Astrocyte of the spinal cord (primary cell): Measurements from ENCODE around the gene NKX3-2.
A peak's percentile ranks its signal among the peaks of the same experiment; 100 is the strongest.

Experiments
- DNase-seq: peaks from one replicate; pipeline ENCODE4 v3.0.0; 2011; ENCODE audit warnings: low read depth, low spot score
- H3K4me3 ChIP-seq: 2 replicates; pipeline ENCODE4 v1.5.1; 2011; ENCODE audit warnings: low read depth, mild to moderate bottlenecking, low read length, moderate library complexity
- in situ Hi-C: cut with HindIII; loops from 2 replicates; pipeline ENCODE4 v1.10.0; 2017; ENCODE audit warnings: low sequenced_read_pairs
- TF ChIP-seq, protein P1 (sequence below): IDR thresholded peaks from 2 replicates; pipeline ENCODE4 v1.5.1; 2012; ENCODE audit warnings: low read depth, mild to moderate bottlenecking, low read length, inconsistent platforms

NKX3-2 gene

DNA sequence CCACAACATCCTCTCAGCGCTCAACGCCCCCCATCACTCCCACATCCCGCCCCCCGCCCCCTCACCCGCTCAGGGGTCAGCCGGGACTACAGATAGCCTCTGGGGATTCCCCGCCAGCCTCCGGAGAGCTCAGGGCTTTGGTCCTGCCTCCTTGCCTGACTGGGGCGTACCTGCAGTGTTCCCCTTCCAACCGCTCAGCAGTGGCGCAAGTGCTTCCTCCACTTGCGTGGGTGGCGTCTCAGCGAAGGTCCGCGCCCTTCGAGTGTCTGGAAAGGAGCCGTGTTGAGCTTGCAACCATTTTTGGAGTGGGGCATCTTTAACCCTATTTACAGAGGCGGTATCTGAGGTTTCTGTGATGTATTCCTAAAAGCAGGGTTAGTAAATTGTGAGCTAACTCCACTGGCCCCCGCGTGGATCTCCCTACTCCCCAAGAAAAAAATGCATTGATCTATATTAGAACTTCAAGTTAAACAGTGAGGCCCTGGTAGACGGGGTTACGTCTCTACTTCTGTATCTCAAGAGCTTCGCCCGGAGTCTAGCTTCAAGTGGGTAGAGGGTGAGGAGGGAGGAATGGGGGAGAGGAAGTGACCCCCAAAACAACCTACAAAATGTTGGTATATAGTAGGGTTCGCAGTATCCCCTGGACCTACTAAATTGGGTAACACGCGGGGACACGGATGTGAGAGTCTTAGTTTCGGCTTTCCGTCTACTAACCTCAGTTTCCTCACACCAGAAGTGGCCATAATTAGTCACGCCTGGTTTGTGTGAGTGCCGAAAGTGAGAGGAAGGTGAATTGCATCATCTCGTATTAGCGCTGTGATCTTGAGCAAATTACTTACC is 16.1 kb downstream of the NKX3-2 start:
- TF ChIP-seq, protein P1, sequence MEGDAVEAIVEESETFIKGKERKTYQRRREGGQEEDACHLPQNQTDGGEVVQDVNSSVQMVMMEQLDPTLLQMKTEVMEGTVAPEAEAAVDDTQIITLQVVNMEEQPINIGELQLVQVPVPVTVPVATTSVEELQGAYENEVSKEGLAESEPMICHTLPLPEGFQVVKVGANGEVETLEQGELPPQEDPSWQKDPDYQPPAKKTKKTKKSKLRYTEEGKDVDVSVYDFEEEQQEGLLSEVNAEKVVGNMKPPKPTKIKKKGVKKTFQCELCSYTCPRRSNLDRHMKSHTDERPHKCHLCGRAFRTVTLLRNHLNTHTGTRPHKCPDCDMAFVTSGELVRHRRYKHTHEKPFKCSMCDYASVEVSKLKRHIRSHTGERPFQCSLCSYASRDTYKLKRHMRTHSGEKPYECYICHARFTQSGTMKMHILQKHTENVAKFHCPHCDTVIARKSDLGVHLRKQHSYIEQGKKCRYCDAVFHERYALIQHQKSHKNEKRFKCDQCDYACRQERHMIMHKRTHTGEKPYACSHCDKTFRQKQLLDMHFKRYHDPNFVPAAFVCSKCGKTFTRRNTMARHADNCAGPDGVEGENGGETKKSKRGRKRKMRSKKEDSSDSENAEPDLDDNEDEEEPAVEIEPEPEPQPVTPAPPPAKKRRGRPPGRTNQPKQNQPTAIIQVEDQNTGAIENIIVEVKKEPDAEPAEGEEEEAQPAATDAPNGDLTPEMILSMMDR = no peak
- in situ Hi-C loops = no loop called here
- H3K4me3 ChIP-seq = no peak overlapping the region
- no peak for DNase-seq

- TF ChIP-seq, protein P1 = no peak
- DNase-seq = no peak
- in situ Hi-C loops = no loop called here
- H3K4me3 ChIP-seq = no peak overlapping the region
Observed at GRCh38 chr4:13527192-13527980, 16.9 kb downstream of the NKX3-2 start.

DNA sequence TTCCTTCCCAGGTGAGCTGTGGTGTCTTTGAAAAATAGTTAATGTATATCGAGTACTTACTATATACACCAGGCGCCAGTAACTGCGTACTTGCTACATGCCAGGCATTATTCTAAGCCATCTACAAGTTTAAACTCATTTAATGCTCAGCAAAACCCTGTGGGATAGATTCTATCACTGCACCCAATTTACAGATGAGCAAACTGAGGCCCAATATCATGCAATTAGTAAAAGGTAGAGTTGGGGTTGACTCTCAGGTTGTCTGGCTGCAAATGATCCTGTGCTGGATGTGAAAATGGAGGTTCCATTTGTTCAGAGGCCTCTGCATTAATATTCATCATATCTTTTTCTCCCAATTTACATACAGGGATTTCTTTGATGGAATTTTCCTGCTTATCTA is 17.6 kb downstream of the NKX3-2 start:
- TF ChIP-seq, protein P1 = no peak
- H3K4me3 ChIP-seq = no peak overlapping the region
- in situ Hi-C loops = no loop called here
- DNase-seq = no peak

- H3K4me3 ChIP-seq = no peak overlapping the region
- DNase-seq = no peak
- TF ChIP-seq, protein P1 = no peak
- in situ Hi-C loops = no loop called here
Observed at GRCh38 chr4:13525606-13526281, 18.6 kb downstream of the NKX3-2 start.

GRCh38 chr4:13524504-13525243 is 19.6 kb downstream of the NKX3-2 start:
- DNase-seq = peak; percentile 35
- TF ChIP-seq, protein P1 = no peak

More at GRCh38 chr4:13524504-13525243, 19.6 kb downstream of the NKX3-2 start:
- in situ Hi-C loops = no loop called here
- no peak overlapping the region for H3K4me3 ChIP-seq
